HepG2 (cell line): ENCODE results near the gene SETD2. TPM values are rescaled to one million over a fixed set of nuclear protein-coding genes. Genes with fewer than 3 reads are reported as not detected.

Experiments
- CEBPG ChIP-seq: IDR thresholded peaks from 2 replicates; pipeline ENCODE4 v1.6.1; 2016
- KDM6A ChIP-seq: IDR thresholded peaks from 2 replicates; pipeline ENCODE4 v1.6.1; 2016; ENCODE audit warnings: low read depth
- KMT2A ChIP-seq: sonication (generic); formaldehyde crosslinking; IDR thresholded peaks from 2 replicates; pipeline ENCODE4 v1.4.0; 2020; ENCODE audit warnings: missing genetic modification reagents
- NFKBIZ ChIP-seq: IDR thresholded peaks from 2 replicates; pipeline ENCODE4 v1.6.1; 2018; ENCODE audit warnings: missing genetic modification reagents, missing compliant biosample characterization
- RARG ChIP-seq: sonication (generic); formaldehyde crosslinking; IDR thresholded peaks from 2 replicates; pipeline ENCODE4 v1.4.0; 2020; ENCODE audit warnings: low read depth, mild to moderate bottlenecking, missing genetic modification reagents
- SMARCC2 ChIP-seq: fragments of 450-650 bp; IDR thresholded peaks from 2 replicates; pipeline ENCODE4 v1.6.1; 2017; ENCODE audit warnings: antibody characterized with exemption, mild to moderate bottlenecking
- TP53 ChIP-seq: sonication (generic); formaldehyde crosslinking; conservative IDR thresholded peaks from 2 replicates; pipeline ENCODE4 v1.4.0; 2020; ENCODE audit warnings: missing genetic modification reagents
- ZBTB38 ChIP-seq: sonication (generic); formaldehyde crosslinking; IDR thresholded peaks from 2 replicates; pipeline ENCODE4 v1.5.1; 2020; ENCODE audit warnings: mild to moderate bottlenecking, missing genetic modification reagents
- ZFP41 ChIP-seq: sonication (generic); formaldehyde crosslinking; IDR thresholded peaks from 2 replicates; pipeline ENCODE4 v1.4.0; 2020; ENCODE audit warnings: mild to moderate bottlenecking, missing genetic modification reagents, borderline replicate concordance
- polyA plus RNA-seq, 8 experiments: library from polyadenylated mRNA; depleted of rRNA in 3 of 8; stranded (reverse) in 7 of 8; unstranded in 1 of 8; fragments of >200 nt; fragmentation: Illumina TruSeq in 4 of 8; extraction: Trizol in 4 of 8; gene quantifications; 2 replicates each; pipeline versions ENCODE4 v1.2.1 to v1.2.3, GENCODE V29; 2011 to 2016; ENCODE audit warnings: low read depth in 4 of 8, missing spikeins in 1 of 8, mixed read lengths in 1 of 8; ENCODE audit not compliant: insufficient read depth in 1 of 8
- total RNA-seq, 5 experiments: library from RNA; depleted of rRNA; stranded (reverse); fragments of >200 nt; fragmentation: Illumina TruSeq; extraction: Trizol; gene quantifications; 2 replicates each; pipeline ENCODE4 v1.2.3, GENCODE V29; 2016; ENCODE audit warnings: low read depth in 1 of 5
- TF ChIP-seq, protein P1 (sequence below): sonication (generic); formaldehyde crosslinking; IDR thresholded peaks from 2 replicates; pipeline ENCODE4 v1.5.0; 2020; ENCODE audit warnings: mild to moderate bottlenecking, missing genetic modification reagents, borderline replicate concordance
- TF ChIP-seq, protein P2 (sequence below): sonication (generic); formaldehyde crosslinking; IDR thresholded peaks from 2 replicates; pipeline ENCODE4 v1.8.1; 2022; ENCODE audit warnings: low read depth, mild to moderate bottlenecking, missing genetic modification reagents
- TF ChIP-seq, protein P3 (sequence below): IDR thresholded peaks from 2 replicates; pipeline ENCODE4 v1.6.1; 2016; ENCODE audit warnings: missing compliant biosample characterization, missing genetic modification reagents, borderline replicate concordance
- TF ChIP-seq, protein P4 (sequence below): sonication (generic); formaldehyde crosslinking; IDR thresholded peaks from 2 replicates; pipeline ENCODE4 v1.8.0; 2022; ENCODE audit warnings: low read depth, missing genetic modification reagents
- TF ChIP-seq, protein P5 (sequence below): IDR thresholded peaks from 2 replicates; pipeline ENCODE4 v1.6.1; 2016

The SETD2 gene
- total and polyA plus RNA-seq, 2 of the 13 experiments (the other 11 are each of a cell fraction or from before 2014, with no cell fraction given) = 14.2 to 24.2 TPM

DNA sequence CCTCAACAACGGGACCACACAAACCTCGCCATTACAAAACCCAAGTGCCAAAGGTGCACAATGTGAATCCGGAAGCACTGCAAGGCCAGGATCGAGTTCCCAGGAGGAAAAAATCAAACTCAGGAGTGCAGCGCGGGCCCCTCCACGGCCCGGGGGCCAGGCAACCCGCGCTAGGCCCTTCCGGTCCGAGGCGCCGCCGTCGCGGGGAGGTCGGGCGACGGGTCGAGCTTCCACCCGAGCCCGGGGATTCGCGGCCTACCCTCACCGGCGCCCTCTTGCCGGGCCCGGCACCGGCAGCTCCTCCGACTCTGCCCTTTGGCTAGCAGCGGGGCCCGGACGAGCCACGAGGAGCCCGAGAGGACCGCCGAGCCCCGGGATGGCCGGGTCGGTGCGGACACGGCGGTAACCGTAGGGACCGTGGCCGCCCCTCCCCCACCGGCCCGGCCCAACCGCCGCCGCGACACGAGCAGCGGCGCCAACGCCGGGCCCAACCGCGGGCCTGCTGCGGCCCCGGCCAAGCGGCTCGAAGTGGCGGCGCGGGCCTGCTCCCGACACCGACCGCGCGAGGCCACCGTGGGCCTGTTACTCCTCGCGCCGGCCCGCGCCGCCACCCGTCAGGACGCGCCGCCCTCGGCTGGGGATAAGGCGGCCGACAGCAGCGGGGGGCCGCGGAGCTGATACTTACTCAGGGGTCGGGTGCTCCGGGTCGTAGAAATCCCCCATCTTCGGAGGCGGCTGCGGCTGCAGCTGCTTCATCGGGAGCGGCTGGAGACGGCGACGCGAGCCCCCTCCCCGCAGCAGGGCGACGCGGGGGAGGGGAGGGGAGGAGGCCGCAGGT, 525 bp downstream of the SETD2 start (continued):
- TF ChIP-seq, protein P1, sequence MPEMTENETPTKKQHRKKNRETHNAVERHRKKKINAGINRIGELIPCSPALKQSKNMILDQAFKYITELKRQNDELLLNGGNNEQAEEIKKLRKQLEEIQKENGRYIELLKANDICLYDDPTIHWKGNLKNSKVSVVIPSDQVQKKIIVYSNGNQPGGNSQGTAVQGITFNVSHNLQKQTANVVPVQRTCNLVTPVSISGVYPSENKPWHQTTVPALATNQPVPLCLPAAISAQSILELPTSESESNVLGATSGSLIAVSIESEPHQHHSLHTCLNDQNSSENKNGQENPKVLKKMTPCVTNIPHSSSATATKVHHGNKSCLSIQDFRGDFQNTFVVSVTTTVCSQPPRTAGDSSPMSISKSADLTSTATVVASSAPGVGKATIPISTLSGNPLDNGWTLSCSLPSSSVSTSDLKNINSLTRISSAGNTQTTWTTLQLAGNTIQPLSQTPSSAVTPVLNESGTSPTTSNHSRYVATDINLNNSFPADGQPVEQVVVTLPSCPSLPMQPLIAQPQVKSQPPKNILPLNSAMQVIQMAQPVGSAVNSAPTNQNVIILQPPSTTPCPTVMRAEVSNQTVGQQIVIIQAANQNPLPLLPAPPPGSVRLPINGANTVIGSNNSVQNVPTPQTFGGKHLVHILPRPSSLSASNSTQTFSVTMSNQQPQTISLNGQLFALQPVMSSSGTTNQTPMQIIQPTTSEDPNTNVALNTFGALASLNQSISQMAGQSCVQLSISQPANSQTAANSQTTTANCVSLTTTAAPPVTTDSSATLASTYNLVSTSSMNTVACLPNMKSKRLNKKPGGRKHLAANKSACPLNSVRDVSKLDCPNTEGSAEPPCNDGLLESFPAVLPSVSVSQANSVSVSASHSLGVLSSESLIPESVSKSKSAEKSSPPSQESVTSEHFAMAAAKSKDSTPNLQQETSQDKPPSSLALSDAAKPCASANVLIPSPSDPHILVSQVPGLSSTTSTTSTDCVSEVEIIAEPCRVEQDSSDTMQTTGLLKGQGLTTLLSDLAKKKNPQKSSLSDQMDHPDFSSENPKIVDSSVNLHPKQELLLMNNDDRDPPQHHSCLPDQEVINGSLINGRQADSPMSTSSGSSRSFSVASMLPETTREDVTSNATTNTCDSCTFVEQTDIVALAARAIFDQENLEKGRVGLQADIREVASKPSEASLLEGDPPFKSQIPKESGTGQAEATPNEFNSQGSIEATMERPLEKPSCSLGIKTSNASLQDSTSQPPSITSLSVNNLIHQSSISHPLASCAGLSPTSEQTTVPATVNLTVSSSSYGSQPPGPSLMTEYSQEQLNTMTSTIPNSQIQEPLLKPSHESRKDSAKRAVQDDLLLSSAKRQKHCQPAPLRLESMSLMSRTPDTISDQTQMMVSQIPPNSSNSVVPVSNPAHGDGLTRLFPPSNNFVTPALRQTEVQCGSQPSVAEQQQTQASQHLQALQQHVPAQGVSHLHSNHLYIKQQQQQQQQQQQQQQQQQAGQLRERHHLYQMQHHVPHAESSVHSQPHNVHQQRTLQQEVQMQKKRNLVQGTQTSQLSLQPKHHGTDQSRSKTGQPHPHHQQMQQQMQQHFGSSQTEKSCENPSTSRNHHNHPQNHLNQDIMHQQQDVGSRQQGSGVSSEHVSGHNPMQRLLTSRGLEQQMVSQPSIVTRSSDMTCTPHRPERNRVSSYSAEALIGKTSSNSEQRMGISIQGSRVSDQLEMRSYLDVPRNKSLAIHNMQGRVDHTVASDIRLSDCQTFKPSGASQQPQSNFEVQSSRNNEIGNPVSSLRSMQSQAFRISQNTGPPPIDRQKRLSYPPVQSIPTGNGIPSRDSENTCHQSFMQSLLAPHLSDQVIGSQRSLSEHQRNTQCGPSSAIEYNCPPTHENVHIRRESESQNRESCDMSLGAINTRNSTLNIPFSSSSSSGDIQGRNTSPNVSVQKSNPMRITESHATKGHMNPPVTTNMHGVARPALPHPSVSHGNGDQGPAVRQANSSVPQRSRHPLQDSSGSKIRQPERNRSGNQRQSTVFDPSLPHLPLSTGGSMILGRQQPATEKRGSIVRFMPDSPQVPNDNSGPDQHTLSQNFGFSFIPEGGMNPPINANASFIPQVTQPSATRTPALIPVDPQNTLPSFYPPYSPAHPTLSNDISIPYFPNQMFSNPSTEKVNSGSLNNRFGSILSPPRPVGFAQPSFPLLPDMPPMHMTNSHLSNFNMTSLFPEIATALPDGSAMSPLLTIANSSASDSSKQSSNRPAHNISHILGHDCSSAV (CRISPR knock-in tag) = no peak
- TF ChIP-seq CEBPG = no peak
- no peak for TF ChIP-seq NFKBIZ (CRISPR knock-in tag)
- no peak for TF ChIP-seq ZFP41 (CRISPR knock-in tag)
- TF ChIP-seq KDM6A (CRISPR knock-in tag) = no peak
- TF ChIP-seq, protein P2, sequence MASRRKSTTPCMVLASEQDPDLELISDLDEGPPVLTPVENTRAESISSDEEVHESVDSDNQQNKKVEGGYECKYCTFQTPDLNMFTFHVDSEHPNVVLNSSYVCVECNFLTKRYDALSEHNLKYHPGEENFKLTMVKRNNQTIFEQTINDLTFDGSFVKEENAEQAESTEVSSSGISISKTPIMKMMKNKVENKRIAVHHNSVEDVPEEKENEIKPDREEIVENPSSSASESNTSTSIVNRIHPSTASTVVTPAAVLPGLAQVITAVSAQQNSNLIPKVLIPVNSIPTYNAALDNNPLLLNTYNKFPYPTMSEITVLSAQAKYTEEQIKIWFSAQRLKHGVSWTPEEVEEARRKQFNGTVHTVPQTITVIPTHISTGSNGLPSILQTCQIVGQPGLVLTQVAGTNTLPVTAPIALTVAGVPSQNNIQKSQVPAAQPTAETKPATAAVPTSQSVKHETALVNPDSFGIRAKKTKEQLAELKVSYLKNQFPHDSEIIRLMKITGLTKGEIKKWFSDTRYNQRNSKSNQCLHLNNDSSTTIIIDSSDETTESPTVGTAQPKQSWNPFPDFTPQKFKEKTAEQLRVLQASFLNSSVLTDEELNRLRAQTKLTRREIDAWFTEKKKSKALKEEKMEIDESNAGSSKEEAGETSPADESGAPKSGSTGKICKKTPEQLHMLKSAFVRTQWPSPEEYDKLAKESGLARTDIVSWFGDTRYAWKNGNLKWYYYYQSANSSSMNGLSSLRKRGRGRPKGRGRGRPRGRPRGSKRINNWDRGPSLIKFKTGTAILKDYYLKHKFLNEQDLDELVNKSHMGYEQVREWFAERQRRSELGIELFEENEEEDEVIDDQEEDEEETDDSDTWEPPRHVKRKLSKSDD = no peak
- no peak for TF ChIP-seq RARG
- TF ChIP-seq, protein P3, sequence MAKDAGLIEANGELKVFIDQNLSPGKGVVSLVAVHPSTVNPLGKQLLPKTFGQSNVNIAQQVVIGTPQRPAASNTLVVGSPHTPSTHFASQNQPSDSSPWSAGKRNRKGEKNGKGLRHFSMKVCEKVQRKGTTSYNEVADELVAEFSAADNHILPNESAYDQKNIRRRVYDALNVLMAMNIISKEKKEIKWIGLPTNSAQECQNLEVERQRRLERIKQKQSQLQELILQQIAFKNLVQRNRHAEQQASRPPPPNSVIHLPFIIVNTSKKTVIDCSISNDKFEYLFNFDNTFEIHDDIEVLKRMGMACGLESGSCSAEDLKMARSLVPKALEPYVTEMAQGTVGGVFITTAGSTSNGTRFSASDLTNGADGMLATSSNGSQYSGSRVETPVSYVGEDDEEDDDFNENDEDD = no peak
- no peak for TF ChIP-seq TP53 (CRISPR knock-in tag)
- no peak for TF ChIP-seq SMARCC2
- TF ChIP-seq, protein P4, sequence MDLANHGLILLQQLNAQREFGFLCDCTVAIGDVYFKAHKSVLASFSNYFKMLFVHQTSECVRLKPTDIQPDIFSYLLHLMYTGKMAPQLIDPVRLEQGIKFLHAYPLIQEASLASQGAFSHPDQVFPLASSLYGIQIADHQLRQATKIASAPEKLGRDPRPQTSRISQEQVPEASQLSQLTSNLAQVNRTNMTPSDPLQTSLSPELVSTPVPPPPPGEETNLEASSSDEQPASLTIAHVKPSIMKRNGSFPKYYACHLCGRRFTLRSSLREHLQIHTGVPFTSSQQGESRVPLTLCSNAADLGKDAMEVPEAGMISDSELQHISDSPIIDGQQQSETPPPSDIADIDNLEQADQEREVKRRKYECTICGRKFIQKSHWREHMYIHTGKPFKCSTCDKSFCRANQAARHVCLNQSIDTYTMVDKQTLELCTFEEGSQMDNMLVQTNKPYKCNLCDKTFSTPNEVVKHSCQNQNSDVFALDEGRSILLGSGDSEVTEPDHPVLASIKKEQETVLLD = peak; percentile 49; the same call in 1 of the 2 replicates
- TF ChIP-seq KMT2A (CRISPR knock-in tag) = peak; percentile 78
- TF ChIP-seq, protein P5, sequence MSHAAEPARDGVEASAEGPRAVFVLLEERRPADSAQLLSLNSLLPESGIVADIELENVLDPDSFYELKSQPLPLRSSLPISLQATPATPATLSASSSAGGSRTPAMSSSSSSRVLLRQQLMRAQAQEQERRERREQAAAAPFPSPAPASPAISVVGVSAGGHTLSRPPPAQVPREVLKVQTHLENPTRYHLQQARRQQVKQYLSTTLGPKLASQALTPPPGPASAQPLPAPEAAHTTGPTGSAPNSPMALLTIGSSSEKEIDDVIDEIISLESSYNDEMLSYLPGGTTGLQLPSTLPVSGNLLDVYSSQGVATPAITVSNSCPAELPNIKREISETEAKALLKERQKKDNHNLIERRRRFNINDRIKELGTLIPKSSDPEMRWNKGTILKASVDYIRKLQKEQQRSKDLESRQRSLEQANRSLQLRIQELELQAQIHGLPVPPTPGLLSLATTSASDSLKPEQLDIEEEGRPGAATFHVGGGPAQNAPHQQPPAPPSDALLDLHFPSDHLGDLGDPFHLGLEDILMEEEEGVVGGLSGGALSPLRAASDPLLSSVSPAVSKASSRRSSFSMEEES = no peak
- TF ChIP-seq ZBTB38 (CRISPR knock-in tag) = no peak; the same call in 1 of the 2 replicates
